AML-193 (cell line): ENCODE measurements around the gene BCKDK.
"Not testable (repeated sequence)": the region's sequence is repeated elsewhere in the genome, so short reads cannot be mapped to it uniquely, and the experiment has no call there.

Experiments
- DNase-seq, 2 experiments: peaks; one replicate each; lab custom pipeline; 2025; lab: John Stamatoyannopoulos, UW

The BCKDK gene

GRCh38 chr16:31127182-31127581 is 19.0 kb downstream of the BCKDK start:
- no peak for DNase-seq

GRCh38 chr16:31128711-31129567 is 20.8 kb downstream of the BCKDK start:
- peak; percentile 99 for DNase-seq

GRCh38 chr16:31129568-31130335 is 21.6 kb downstream of the BCKDK start:
- peak; percentile 11 to 22 for DNase-seq

- peak; percentile 67 to 73 for DNase-seq
Observed at GRCh38 chr16:31130336-31130891, 22.2 kb downstream of the BCKDK start.

GRCh38 chr16:31130899-31131298 is 22.7 kb downstream of the BCKDK start:
- no peak for DNase-seq

GRCh38 chr16:31131416-31131815 is 23.2 kb downstream of the BCKDK start:
- DNase-seq: no peak

- DNase-seq: no peak
Observed at GRCh38 chr16:31131841-31132271, 23.7 kb downstream of the BCKDK start.

- DNase-seq: no peak
Observed at GRCh38 chr16:31132303-31132979, 24.3 kb downstream of the BCKDK start.

GRCh38 chr16:31133046-31133501 is 24.9 kb downstream of the BCKDK start:
- DNase-seq: no peak

GRCh38 chr16:31134091-31134571 is 25.9 kb downstream of the BCKDK start:
- DNase-seq: no peak

- no peak for DNase-seq
Observed at GRCh38 chr16:31134625-31135534, 26.7 kb downstream of the BCKDK start.

GRCh38 chr16:31135535-31136286 is 27.5 kb downstream of the BCKDK start, which contains the start of gene PRSS8:
Gene PRSS8, minus strand, starts transcription at chr16:31135727. Its CDS starts 229 bp downstream, at chr16:31135498.
- no peak for DNase-seq

GRCh38 chr16:31136287-31136662 is 28.1 kb downstream of the BCKDK start:
- DNase-seq: no peak

- not testable (repeated sequence) for DNase-seq
Observed at GRCh38 chr16:31136822-31137499, 28.8 kb downstream of the BCKDK start.

- no peak for DNase-seq
Observed at GRCh38 chr16:31138621-31139578, 30.7 kb downstream of the BCKDK start.

GRCh38 chr16:31141071-31141469 is 32.9 kb downstream of the BCKDK start:
- not testable (repeated sequence) for DNase-seq

GRCh38 chr16:31141489-31142108 is 33.4 kb downstream of the BCKDK start:
- DNase-seq: no peak
